Keratinocyte (primary cell): ENCODE measurements around the gene PPL. TPM values are rescaled to one million over a fixed set of nuclear protein-coding genes. Genes with fewer than 3 reads are reported as not detected.
A peak's percentile ranks its signal among the peaks of the same experiment; 100 is the strongest.
"Not testable (repeated sequence)": the region's sequence is repeated elsewhere in the genome, so short reads cannot be mapped to it uniquely, and the experiment has no call there.

Experiments used
- DNase-seq: peaks from one replicate; pipeline ENCODE4 v3.0.0-alpha.2; 2011; ENCODE audit warnings: low read depth, missing footprints, low spot score
- FAIRE-seq: peaks from 2 replicates; lab custom pipeline; 2011; peaks lifted over from hg19 to GRCh38; lab: Jason Lieb, UNC
- H2AFZ ChIP-seq: 2 replicates; pipeline ENCODE4 v1.6.0; 2012; ENCODE audit warnings: low read length, control low read depth, inconsistent platforms; ENCODE audit not compliant: control insufficient read depth
- H3K27ac ChIP-seq: 2 replicates; pipeline ENCODE4 v1.5.1; 2011; ENCODE audit warnings: low read length; ENCODE audit not compliant: control insufficient read depth, insufficient read depth
- H3K27me3 ChIP-seq: 3 replicates; pipeline ENCODE4 v1.6.0; 2011; ENCODE audit warnings: low read length; ENCODE audit not compliant: control insufficient read depth, insufficient read depth; ENCODE audit errors: extremely low read depth
- H3K36me3 ChIP-seq, 2 experiments: 2 replicates in 1 of 2; 3 replicates in 1 of 2; pipeline ENCODE4 v1.5.1; 2011; ENCODE audit warnings: low read length in 2 of 2, mild to moderate bottlenecking in 1 of 2; ENCODE audit not compliant: control insufficient read depth in 2 of 2, insufficient read depth in 2 of 2; ENCODE audit errors: extremely low read depth in 1 of 2
- H3K4me1 ChIP-seq: 3 replicates; pipeline ENCODE4 v1.5.1; 2011; ENCODE audit warnings: low read length; ENCODE audit not compliant: control insufficient read depth, insufficient read depth; ENCODE audit errors: extremely low read depth
- H3K4me2 ChIP-seq: 3 replicates; pipeline ENCODE4 v1.6.0; 2011; ENCODE audit warnings: low read depth, low read length; ENCODE audit not compliant: control insufficient read depth, insufficient read depth; ENCODE audit errors: extremely low read depth
- H3K4me3 ChIP-seq, 3 experiments: fragments of 200-600 bp in 1 of 3; sonication (generic) in 1 of 3; 2 replicates in 2 of 3; 3 replicates in 1 of 3; pipeline ENCODE4 v1.5.1; 2011 to 2016; ENCODE audit warnings: low read length in 3 of 3, mild to moderate bottlenecking in 3 of 3, control low read depth in 2 of 3, inconsistent platforms in 1 of 3, low read depth in 1 of 3, mixed read lengths in 1 of 3, mixed run types in 1 of 3, moderate library complexity in 1 of 3; ENCODE audit not compliant: control insufficient read depth in 2 of 3, insufficient read depth in 2 of 3; ENCODE audit errors: extremely low read depth in 1 of 3
- H3K79me2 ChIP-seq: 2 replicates; pipeline ENCODE4 v1.6.0; 2012; ENCODE audit warnings: low read length; ENCODE audit not compliant: control insufficient read depth, insufficient read depth
- H3K9ac ChIP-seq: 3 replicates; pipeline ENCODE4 v1.6.0; 2011; ENCODE audit warnings: low read length; ENCODE audit not compliant: control insufficient read depth, insufficient read depth; ENCODE audit errors: extremely low read depth
- H3K9me1 ChIP-seq: 3 replicates; pipeline ENCODE4 v1.6.0; 2011; ENCODE audit warnings: low read length; ENCODE audit not compliant: control insufficient read depth, insufficient read depth; ENCODE audit errors: extremely low read depth
- H3K9me3 ChIP-seq: 2 replicates; pipeline ENCODE4 v1.5.1; 2012; ENCODE audit warnings: low read depth, low read length; ENCODE audit not compliant: control insufficient read depth
- H4K20me1 ChIP-seq: 3 replicates; pipeline ENCODE4 v1.6.0; 2011; ENCODE audit warnings: low read length; ENCODE audit not compliant: control insufficient read depth, insufficient read depth; ENCODE audit errors: extremely low read depth
- EZH2 ChIP-seq: IDR thresholded peaks from one replicate; pipeline ENCODE4 v1.6.1; 2012; ENCODE audit warnings: inconsistent platforms, mild to moderate bottlenecking, low read length, moderate library complexity
- dilution Hi-C: fragments of 300-500 bp; cut with MboI; formaldehyde crosslinking; loops from one replicate; pipeline ENCODE4 v1.7.0; 2020; ENCODE audit warnings: low sequenced_read_pairs; ENCODE audit not compliant: extremely low pct_ligation_motif_present
- polyA plus RNA-seq, 5 experiments: library from polyadenylated mRNA; depleted of rRNA in 3 of 5; stranded (reverse) in 3 of 5; stranded (forward) in 1 of 5; unstranded in 1 of 5; fragments of >200 nt; gene quantifications; 1 replicate in 1 of 5; 2 replicates in 3 of 5; 3 replicates in 1 of 5; pipeline versions ENCODE4 v1.2.1 to v1.2.3, GENCODE V29; 2011 to 2012; ENCODE audit warnings: missing spikeins in 2 of 5, low read depth in 1 of 5, low replicate concordance in 1 of 5
- TF ChIP-seq, protein P1 (sequence below), 3 experiments: IDR thresholded peaks in 1 of 3; conservative IDR thresholded peaks in 1 of 3; optimal IDR thresholded peaks in 1 of 3; 2 replicates in 2 of 3; 3 replicates in 1 of 3; pipeline versions ENCODE3 to v1.5.1; 2011; ENCODE audit warnings: low read length in 3 of 3, mild to moderate bottlenecking in 3 of 3, moderate library complexity in 2 of 3, control low read depth in 1 of 3, inconsistent platforms in 1 of 3; ENCODE audit not compliant: insufficient read depth in 2 of 3; ENCODE audit errors: extremely low read depth in 1 of 3

PPL gene
- polyA plus RNA-seq, 1 donor (not counting 4 experiments of a cell fraction or from before 2014, with no cell fraction given) = 26.6 TPM

- FAIRE-seq (no peak), DNase-seq (no peak)
- H3K4me2 ChIP-seq = peak overlapping the region; percentile 57
- H3K27me3 ChIP-seq = no peaks in the 10 kb centered on the region
- H3K79me2 ChIP-seq = peaks cover 23% of the 10 kb centered on the region
- H3K27ac ChIP-seq = no peak overlapping the region
- H3K9me3 ChIP-seq = peaks cover 7% of the 10 kb centered on the region
- H2AFZ ChIP-seq = peak overlapping the region; percentile 64
- dilution Hi-C loops = no loop called here
- peak overlapping the region in 1 of 3 experiments; percentile 7 for H3K4me3 ChIP-seq
- peaks cover 23% of the 10 kb centered on the region for H3K4me1 ChIP-seq
- H3K9ac ChIP-seq = no peak overlapping the region
- no peaks in the 10 kb centered on the region for H3K9me1 ChIP-seq
- no peaks in the 10 kb centered on the region for H4K20me1 ChIP-seq
- H3K36me3 ChIP-seq = peaks cover 7 to 8% of the 10 kb centered on the region in 2 experiments
- TF ChIP-seq EZH2 = no peak
- TF ChIP-seq, protein P1, sequence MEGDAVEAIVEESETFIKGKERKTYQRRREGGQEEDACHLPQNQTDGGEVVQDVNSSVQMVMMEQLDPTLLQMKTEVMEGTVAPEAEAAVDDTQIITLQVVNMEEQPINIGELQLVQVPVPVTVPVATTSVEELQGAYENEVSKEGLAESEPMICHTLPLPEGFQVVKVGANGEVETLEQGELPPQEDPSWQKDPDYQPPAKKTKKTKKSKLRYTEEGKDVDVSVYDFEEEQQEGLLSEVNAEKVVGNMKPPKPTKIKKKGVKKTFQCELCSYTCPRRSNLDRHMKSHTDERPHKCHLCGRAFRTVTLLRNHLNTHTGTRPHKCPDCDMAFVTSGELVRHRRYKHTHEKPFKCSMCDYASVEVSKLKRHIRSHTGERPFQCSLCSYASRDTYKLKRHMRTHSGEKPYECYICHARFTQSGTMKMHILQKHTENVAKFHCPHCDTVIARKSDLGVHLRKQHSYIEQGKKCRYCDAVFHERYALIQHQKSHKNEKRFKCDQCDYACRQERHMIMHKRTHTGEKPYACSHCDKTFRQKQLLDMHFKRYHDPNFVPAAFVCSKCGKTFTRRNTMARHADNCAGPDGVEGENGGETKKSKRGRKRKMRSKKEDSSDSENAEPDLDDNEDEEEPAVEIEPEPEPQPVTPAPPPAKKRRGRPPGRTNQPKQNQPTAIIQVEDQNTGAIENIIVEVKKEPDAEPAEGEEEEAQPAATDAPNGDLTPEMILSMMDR (optimal IDR thresholded peaks at IDR 0.05 in 1 of 3, IDR thresholded peaks at IDR 0.05 in 1 of 3, conservative IDR thresholded peaks at IDR 0.05 in 1 of 3; ENCODE audit: extremely low read depth in 1 of 3, insufficient read depth in 2 of 3, low read length in 3 of 3) = no peak
Observed at GRCh38 chr16:4931381-4931780, 5.6 kb downstream of the PPL start.

- H3K9me1 ChIP-seq, H3K9me3 ChIP-seq, H2AFZ ChIP-seq, FAIRE-seq, dilution Hi-C loops, H3K4me3 ChIP-seq, DNase-seq, H4K20me1 ChIP-seq, H3K27me3 ChIP-seq, H3K27ac ChIP-seq, H3K9ac ChIP-seq, H3K4me2 ChIP-seq: not testable (repeated sequence)
- Histone ChIP-seq H3K36me3 (peaks cover 7 to 11% of the 10 kb centered on the region in 2 experiments), H3K79me2 (peaks cover 15% of the 10 kb centered on the region), H3K4me1 (peaks cover 26% of the 10 kb centered on the region)
Observed at GRCh38 chr16:4929619-4930018, 7.3 kb downstream of the PPL start.

DNA sequence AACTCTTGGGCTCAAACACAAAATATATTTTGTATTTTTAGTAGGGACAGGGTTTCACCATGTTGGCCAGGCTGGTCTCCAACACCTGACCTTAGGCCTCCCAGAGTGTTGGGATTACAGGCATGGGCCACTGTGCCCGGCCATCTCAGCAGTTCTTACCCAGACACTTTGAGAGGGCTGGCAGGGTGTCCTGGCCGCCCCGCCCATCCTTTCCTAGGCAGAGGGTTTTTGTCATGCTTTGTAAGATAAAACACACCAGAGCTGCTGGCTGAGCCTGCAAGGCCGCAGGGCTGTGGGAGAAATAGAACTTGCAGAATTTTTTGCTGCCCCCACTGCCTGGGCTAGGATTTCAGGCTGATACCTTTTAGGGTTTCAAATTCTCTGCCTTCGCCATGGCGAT is 8.7 kb downstream of the PPL start:
- Histone ChIP-seq H4K20me1 (no peaks in the 10 kb centered on the region), H3K36me3 (peaks cover 8 to 11% of the 10 kb centered on the region in 2 experiments), H3K9me3 (peaks cover 7% of the 10 kb centered on the region), H3K4me2 (no peak overlapping the region), H3K27me3 (no peaks in the 10 kb centered on the region), H2AFZ (no peak overlapping the region), H3K9ac (no peak overlapping the region), H3K4me3 (no peak overlapping the region), H3K9me1 (no peaks in the 10 kb centered on the region), H3K79me2 (peaks cover 9% of the 10 kb centered on the region), H3K4me1 (peaks cover 38% of the 10 kb centered on the region), H3K27ac (no peak overlapping the region)
- dilution Hi-C loops = no loop called here
- DNase-seq (no peak), FAIRE-seq (no peak)
- no peak for TF ChIP-seq EZH2
- TF ChIP-seq, protein P1 (optimal IDR thresholded peaks at IDR 0.05 in 1 of 3, IDR thresholded peaks at IDR 0.05 in 1 of 3, conservative IDR thresholded peaks at IDR 0.05 in 1 of 3; ENCODE audit: extremely low read depth in 1 of 3, insufficient read depth in 2 of 3, low read length in 3 of 3) = no peak
